Glomerular visceral epithelial cell (primary cell): ENCODE results near the gene GGA2.
"Not testable (repeated sequence)": the region's sequence is repeated elsewhere in the genome, so short reads cannot be mapped to it uniquely, and the experiment has no call there.

Experiments used
- DNase-seq: peaks from one replicate; pipeline ENCODE4 v3.0.0-alpha.2; 2016; ENCODE audit errors: extremely low spot score

The GGA2 gene, protein sequence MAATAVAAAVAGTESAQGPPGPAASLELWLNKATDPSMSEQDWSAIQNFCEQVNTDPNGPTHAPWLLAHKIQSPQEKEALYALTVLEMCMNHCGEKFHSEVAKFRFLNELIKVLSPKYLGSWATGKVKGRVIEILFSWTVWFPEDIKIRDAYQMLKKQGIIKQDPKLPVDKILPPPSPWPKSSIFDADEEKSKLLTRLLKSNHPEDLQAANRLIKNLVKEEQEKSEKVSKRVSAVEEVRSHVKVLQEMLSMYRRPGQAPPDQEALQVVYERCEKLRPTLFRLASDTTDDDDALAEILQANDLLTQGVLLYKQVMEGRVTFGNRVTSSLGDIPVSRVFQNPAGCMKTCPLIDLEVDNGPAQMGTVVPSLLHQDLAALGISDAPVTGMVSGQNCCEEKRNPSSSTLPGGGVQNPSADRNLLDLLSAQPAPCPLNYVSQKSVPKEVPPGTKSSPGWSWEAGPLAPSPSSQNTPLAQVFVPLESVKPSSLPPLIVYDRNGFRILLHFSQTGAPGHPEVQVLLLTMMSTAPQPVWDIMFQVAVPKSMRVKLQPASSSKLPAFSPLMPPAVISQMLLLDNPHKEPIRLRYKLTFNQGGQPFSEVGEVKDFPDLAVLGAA

DNA sequence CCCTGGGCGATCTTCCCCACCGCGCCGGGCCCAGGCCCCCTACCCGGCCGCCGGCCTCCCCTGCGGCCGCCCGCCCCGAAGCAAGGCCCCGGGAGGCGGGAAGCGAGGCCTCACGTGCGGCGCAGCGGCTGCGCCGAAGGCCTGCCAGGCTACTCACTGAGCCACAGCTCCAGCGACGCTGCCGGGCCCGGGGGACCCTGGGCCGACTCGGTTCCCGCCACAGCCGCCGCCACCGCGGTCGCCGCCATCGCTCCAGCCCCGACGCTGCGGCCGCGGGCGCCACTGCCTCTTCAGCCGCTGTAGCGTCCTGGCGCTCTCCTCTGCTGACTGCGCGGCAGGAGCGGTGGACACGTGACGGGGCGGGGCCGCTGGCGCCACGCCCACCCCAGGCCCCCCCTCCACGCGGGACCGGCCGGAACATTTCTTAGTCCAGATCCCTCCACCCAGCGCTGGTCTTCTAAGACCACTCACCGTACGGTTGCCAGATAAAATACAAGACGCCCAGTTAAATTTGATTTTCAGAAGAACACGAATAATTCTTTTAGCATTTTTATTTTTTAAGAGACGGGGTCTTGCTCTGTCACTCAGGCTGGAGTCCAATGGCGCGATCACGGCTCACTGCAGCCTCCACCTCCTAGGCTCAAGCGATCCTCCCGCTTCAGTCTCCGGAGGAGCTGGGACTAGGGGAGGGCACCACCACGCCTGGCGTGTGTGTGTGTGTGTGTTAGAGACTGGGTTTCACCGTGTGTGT, at the start of gene GGA2:
TSS of gene GGA2 (minus strand) at position 331 of the 751 bp plus-strand sequence. CDS start at position 248, 83 bp downstream.
- peak; percentile 81 for DNase-seq

DNA sequence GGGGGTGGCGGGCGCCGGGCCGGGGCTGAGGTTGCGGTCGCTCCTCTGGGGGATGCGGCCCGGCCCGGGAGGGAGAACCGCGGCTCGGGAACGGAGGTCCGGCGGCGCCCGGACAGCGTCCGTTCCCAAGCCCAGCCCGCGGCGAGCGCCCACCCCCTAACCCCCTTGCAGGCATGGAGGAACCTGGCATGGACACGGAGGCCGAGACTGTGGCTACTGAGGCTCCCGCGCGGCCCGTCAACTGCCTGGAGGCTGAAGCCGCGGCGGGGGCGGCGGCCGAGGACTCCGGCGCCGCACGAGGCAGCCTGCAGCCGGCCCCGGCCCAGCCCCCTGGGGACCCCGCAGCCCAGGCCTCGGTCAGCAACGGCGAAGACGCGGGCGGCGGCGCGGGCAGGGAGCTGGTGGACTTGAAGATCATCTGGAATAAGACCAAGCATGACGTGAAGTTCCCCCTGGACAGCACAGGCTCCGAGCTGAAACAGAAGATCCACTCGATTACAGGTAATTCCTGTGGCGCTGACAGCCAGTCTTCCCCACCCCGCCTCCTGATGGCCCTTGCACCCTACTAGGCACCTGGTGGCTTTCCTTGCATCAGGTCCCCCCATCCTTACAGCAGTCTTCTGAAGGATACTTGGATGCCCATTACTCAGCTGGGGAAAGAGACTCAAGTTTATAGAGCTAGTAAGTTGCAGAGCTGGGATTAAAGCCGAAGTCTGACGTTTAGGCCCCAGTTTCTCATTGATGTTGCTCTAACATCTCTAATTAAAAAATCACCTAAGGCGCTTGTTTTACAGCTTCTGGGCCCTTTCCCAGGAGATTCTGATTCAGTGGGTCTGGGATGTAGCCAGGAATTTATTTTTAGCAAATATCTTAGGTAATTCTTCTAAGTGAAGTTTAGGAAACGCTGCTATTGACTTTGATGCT, 47.7 kb upstream of the GGA2 start:
- peak; percentile 13 for DNase-seq

DNA sequence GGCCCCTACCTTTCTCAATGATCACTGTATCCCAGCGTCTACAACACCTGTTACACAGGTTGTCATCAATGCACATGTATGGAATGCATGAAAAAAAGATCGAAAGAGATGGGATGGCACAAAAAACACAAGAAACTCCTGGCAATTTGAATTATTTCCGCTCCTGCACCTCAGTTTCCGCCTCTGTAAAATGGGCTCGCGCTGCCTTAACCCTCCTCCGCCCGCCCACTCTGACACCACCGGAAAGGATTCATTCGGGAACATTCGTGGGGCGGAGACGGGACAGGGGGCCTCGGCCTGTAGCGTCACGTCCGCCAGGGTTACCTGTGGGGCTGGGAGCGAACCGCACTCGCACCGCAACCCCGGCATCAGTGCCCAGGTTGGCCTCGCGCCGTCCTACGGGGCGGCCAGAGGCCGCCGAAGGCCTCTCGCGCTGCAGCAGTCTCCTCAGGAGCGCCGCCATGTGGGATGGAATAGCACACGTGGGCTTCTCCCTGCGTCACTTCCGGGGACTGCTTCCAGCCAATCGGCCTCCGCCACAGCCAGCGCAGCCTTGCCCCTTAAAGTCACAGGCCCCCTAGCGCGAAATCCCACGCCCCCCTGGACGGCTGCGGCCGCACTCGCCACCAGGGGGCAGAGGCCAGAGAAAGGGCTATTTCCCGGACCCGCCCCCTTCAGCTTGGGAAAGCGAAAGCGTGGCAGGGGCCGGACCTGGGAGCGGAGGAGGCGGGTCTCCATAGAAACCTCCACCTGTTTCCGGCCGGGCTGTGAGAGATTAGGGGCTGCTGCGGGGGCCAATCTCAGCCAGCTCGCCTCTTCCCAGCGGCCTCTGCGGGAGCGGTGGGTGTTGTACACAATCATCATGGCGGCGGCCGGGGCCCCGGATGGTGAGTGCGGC, 46.8 kb upstream of the GGA2 start, which contains the start of the genes EARS2 and UBFD1:
TSS of gene EARS2 (minus strand) at position 470 of the 898 bp plus-strand sequence. CDS start at position 463, 7 bp downstream.
TSS of gene UBFD1 (plus strand) at position 847 of the 898 bp plus-strand sequence. CDS start at position 863, 16 bp downstream.
- peak; percentile 97 for DNase-seq

DNA sequence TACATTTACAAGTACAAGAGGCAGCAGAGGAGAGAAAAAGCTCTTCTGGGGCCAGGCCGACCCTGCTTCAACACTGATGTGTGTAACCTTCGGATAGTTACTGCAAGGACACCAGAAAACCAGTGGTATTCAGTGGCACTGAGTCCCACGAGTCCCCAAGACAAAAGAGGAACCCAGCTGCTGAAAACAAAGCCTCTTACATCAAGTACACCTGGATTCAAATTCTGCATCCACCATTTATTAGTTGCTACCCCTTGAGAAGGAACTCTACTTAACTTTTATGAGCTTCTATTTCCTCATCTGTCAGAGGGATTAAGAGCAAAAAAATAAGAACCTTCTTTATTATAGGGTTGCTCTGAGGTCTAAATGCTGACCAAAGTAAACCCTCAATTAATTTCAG, 44.2 kb upstream of the GGA2 start:
- no peak for DNase-seq

DNA sequence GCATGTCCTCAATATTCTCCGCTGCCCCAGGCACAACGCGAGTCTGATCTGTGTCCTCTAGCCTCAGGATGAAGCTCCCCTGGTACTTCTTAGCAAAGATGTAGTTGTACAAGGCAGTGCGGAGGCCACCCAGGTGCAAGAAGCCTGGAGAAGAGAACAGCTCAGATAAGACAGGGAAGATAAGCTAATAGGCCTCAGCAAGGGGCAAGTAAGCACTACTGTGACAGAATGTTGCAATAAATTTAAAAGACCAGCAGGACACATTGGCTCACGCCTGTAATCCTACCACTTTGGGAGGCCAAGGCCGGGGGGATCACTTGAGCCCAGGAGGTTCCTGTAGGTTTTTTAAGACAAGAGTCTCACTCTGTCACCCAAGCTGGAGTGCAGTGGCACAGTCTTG, 41.9 kb upstream of the GGA2 start:
- DNase-seq: no peak

DNA sequence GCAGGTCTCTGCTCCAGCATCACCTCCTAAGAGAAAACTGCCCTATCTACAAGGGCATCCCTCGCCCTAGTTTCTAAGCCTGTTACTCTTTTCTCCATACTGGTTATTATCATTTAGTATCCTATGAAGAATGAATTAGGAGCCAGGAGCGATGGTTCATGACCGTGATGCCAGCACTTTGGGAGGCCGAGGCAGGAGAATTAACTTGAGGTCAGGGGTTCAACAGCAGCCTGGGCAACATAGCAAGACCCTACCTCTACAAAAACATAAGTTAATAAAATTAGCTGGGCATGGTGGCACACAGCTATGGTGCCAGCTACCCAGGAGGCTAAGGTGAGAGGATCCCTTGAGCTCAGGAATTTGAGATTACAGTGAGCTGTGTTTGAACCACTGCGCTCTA, 39.6 kb upstream of the GGA2 start:
- no peak for DNase-seq

DNA sequence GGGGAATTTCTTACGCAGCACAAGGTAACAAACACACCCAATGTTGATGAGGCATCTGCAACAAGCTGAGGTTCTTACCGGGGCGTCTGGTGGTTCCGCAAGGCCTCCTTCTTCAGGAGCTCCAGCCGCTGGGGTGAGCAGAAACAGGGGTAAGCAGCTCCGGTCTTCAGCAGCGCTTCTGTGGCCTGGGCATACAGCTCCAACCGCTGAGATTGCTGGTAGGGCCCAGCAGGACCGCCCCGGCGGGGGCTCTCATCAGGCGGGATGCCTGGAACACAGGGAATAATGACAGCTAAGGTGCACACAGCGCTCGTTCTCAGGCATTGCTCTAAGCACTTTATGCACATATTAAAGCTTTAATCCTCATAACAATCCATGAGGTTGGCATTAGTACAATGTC, 34.1 kb upstream of the GGA2 start:
- no peak for DNase-seq

DNA sequence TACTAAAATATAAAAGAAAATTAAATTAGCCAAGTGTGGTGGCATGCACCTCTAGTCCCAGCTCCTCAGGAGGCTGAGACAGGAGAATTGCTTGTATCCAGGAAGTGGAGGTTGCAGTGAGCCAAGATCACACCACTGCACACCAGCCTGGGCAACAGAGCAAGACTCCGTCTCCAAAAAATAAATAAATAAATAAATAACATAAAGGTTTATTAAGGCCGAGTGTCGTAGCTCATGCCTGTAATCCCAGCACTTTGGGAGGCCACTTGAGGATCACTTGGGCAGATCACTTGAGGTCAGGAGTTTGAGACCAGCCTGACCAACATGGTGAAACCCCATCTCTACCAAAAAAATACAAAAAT, 30.5 kb upstream of the GGA2 start:
- not testable (repeated sequence) for DNase-seq

DNA sequence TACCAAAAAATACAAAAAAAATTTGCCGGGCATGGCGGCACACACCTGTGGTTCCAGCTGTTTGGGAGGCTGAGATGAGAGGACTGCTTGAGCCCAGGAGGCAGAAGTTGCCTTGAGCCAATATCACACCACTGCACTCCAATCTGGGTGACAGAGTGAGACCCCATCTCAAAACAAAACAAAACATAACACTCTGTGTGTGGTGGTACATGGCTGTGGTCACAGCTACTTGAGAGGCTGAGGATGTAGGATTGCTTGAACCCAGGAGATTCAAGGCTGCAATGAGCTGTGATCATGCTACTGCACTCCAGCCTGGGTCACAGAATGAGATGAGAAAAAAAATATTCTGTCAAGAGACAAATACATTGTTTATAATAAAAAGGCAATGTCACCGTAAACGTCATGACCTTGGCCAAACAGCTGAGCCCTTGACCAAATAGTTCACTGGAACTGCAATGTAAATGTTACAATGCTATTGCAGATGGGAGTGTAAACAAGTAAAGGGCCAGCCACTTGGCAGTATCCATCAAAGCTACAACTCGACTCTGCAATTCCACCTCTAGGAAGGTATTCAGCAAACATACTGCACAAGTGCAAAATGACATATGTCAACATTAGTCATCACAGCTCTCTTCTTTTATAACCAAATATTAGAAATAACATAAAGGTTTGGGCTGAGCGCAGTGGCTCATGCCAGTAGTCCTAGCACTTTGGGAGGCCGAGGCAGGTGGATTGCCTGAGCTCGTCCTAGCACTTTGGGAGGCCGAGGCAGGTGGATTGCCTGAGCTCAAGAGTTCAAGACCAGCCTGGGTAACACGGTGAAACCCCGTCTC, 29.9 kb upstream of the GGA2 start:
- DNase-seq: no peak

DNA sequence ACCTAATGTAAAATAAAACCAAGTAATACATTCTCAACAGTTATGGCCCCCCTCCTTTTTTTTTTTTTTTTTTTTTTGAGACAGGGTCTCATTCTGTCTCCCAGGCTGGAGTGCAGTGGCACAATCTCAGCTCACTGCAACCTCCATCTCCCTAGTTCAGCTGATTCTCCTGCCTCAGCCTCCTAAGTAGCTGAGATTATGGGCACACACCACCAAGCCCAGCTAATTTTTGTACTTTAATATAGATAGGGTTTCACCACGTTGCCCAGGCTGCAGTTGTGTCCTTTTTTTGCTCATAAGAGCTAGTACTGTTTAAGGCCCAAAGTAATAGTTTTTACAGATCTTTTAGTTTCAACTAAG, 28.6 kb upstream of the GGA2 start:
- no peak for DNase-seq

DNA sequence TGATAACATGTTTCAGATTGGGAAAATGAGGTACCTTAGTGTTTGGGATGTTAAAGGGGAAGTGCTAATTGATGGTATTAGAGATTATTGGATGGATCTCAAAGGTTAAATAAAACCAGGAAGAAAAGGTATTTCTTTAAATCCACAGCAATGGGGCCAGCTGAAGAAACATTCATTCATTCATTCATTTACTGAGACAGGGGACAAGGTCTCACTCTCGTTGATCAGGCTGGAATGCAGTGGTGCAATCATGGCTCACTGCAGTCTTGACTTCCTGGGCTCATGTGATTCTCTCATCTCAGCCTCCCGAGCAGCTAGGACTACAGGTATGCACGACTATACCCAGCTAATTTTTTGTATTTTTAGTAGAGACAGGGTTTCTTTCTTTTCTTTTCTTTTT, 27.1 kb upstream of the GGA2 start:
- DNase-seq: no peak

DNA sequence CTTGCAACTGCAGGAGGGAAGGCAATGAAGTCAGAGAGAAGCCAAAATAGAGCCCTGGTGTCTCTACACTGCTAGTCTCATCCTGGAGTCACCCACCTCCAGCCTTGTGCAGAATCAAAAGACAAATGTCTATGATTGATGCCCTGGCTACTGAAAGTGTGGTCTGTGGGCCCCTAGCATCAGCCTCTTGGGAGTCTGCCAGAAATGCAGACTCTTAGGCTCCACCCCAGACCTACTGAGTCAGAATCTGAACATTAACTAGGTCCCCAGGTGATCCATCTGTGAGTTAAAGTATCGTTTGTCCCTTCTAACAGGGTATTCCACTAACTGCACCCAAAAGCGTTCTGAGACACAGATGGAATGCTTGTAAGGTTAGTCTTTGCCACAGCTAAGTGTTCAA, 25.6 kb upstream of the GGA2 start:
- DNase-seq: peak; percentile 55

DNA sequence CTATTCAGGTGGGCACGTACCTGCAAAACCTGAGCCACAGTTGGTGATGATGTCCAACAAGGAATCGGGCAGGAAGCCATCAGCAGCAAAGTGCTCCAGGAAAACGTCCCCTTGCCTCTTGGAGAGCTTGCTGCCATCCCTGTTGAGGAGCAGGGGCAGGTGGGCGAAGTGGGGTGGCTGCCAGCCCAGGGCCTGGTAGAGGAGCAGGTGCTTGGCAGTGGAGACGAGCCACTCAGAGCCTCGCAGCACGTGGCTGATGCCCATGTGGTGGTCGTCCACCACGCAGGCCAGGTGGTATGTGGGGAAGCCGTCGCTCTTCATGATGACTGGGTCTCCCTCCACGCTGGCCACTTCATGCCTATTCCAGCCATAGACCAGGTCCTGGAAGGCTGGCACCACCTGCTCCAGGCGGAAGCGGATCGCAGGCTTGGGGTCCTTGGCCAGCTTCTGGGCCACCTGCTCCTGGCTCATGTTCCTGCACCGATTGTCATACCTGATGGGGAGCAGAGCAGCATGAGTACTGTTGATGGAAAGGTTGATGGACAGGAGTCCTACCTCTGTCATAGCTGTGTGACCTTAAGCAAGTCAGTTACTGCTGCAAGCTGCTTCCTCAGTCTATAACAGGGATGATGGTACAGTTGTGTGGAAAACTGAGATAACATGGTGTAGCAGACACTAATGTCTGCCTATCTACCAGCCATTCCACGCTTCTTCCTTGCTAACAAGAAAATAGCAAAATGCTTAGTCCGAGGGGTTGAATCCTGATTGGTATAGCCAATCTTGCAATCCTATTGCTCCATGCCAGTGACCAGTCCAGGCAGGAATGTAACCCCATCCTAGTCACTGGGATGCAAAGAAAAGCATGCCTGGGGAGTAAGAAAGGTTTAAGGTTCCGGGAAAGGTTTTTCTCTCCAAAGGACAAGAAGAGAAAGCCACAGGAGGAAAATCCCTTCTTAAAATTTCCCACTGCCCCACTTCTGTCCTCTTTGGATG, 24.9 kb upstream of the GGA2 start:
- no peak for DNase-seq

DNA sequence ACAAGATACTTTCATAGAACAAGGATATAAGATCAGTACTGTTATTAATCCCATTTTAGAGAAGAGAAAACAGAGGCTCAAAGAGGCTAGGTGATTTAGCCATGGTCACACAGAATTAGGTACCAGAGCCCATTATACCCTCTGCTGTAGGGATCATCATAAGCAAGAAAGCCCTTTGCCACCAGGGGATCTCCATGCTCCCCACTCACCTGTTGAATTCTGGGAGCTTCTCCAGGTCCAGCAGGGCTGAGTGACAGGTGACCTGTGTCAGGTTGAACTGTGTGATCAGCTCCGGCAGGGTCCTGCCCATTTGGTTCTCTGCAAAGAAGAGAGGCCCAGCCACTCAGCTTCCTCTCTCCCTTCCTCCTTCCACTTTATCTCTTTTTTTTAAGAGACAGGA, 22.2 kb upstream of the GGA2 start:
- DNase-seq: no peak

DNA sequence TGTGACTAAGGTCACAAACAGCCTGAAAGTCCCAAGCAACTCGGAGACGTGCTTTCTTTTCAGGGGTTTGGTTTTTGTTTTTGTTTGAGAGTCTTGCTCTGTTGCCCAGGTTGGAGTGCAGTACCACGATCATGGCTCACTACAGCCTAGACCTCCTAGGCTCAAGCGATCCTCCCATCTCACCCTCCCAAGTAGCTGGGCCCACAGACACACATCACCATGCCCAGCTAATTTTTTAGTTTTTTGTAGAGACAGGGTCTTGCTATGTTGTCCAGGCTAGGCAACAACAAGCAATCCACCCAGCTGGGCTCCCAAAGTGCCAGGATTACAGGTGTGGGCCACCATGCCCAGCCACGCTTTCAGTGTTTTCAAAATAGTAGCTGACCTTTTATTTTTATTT, 19.8 kb upstream of the GGA2 start:
- DNase-seq: no peak

DNA sequence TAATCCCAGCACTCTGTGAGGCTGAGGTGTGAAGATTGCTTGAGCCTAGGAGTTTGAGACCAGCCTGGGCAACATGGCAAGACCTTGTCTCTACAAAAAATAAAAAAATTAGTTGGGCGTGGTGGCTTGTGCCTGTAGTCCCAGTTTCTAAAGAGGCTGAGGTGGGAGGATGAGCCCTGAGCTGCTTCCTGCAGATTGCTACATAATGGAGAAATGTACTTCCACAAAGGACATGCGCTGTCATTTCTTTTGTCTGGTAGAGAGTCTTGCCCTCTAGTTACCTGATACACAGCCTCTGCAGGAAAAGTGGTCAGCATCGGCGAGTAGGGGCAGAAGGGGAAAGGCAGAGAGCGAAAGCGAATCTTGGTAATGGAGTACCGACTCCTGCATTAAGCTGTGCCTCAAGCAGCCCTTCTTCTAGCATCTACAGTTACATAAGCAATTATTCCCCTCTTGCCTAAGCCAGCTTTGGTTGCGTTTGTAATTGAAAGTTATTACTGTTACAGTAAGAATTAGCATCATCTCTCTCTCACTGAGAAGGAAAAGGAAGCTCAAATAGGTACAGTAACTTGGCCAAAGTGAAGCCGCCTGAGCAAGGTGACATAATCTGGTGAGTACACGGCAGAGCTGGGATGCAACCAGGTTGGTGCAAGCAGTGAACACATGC, 18.5 kb upstream of the GGA2 start:
- no peak for DNase-seq

DNA sequence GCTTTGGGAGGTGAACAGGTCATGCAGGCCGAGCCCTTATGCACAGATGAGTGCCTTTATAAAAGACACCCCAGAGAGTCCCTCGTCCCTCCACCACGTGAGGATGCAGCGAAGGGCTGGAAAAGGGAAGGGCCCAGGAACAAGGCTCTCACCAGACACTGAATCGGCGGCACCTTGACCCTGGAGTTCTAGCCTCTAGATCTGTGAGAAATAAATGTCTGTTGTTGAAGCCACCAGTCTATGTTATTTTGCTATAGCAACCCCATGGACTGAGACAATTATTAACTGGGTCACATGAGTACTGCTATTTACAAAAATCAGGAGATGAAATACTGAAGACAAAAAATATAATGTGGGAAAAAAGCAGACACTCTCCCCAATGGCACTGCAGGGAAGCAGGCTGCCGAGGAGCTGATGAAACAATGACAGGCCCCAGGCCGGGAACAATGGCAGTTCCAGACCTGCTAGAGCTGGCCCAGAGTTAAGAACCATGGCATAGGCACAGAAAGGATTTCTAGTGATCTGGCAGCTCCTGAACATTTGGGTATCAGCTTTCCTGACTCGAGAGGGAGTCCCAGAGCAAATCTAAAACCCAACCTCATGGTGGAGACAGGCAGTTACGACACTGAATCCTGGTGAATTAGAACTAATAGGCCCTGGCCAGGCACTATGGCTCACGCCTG, 17.8 kb upstream of the GGA2 start:
- no peak for DNase-seq
